ENCODE measurements around the gene CCDC30.

Gene CCDC30

GRCh38 chr1:42675467-42675866, 212.4 kb downstream of the CCDC30 start:
- Histone ChIP-seq H3K36me3 (ENCODE audit: insufficient read depth, low read length) (peaks cover 49% of the 10 kb centered on the region), H3K4me3 (ENCODE audit: low read depth, low read length, poor library complexity, severe bottlenecking) (no peak overlapping the region), H3K9me2 (ENCODE audit: low read depth, low read length) (no peaks in the 10 kb centered on the region), H2AFZ (ENCODE audit: low read length) (no peak overlapping the region), H3F3A (ENCODE audit: insufficient read depth, low read length) (0 out of 2 replicates have a peak, but pooled peaks cover 8% of the 10 kb centered on the region), H4K20me1 (ENCODE audit: insufficient read depth, low read length) (no peaks in the 10 kb centered on the region), H3K27ac (ENCODE audit: low read depth, low read length, poor library complexity, severe bottlenecking) (no peak overlapping the region), H3K79me2 (ENCODE audit: insufficient read depth, low read length) (no peaks in the 10 kb centered on the region), H3K4me1 (ENCODE audit: insufficient read depth, low read length, severe bottlenecking) (peaks cover 9% of the 10 kb centered on the region), H3K27me3 (ENCODE audit: insufficient read depth, low read length) (no peaks in the 10 kb centered on the region), H3K9ac (ENCODE audit: low read length) (no peak overlapping the region), H3K9me3 (ENCODE audit: low read length) (no peaks in the 10 kb centered on the region), H3K4me2 (ENCODE audit: low read length) (no peak overlapping the region)
- TF ChIP-seq CTCF (IDR thresholded peaks at IDR 0.05; ENCODE audit: low read length) (no peak), EZH2 (IDR thresholded peaks at IDR 0.05; ENCODE audit: borderline replicate concordance, low read length) (no peak)

- Histone ChIP-seq H3K27me3 (ENCODE audit: insufficient read depth, low read length) (no peaks in the 10 kb centered on the region), H2AFZ (ENCODE audit: low read length) (no peak overlapping the region), H3K9me2 (ENCODE audit: low read depth, low read length) (no peaks in the 10 kb centered on the region), H3K79me2 (ENCODE audit: insufficient read depth, low read length) (no peaks in the 10 kb centered on the region), H3F3A (ENCODE audit: insufficient read depth, low read length) (0 out of 2 replicates have a peak, but pooled peaks cover 8% of the 10 kb centered on the region), H3K9ac (ENCODE audit: low read length) (no peak overlapping the region), H3K4me2 (ENCODE audit: low read length) (no peak overlapping the region), H4K20me1 (ENCODE audit: insufficient read depth, low read length) (no peaks in the 10 kb centered on the region), H3K4me3 (ENCODE audit: low read depth, low read length, poor library complexity, severe bottlenecking) (no peak overlapping the region), H3K9me3 (ENCODE audit: low read length) (no peaks in the 10 kb centered on the region), H3K27ac (ENCODE audit: low read depth, low read length, poor library complexity, severe bottlenecking) (no peak overlapping the region), H3K36me3 (ENCODE audit: insufficient read depth, low read length) (peaks cover 45% of the 10 kb centered on the region), H3K4me1 (ENCODE audit: insufficient read depth, low read length, severe bottlenecking) (peaks cover 18% of the 10 kb centered on the region)
- TF ChIP-seq EZH2 (IDR thresholded peaks at IDR 0.05; ENCODE audit: borderline replicate concordance, low read length) = no peak
- no peak for TF ChIP-seq CTCF (IDR thresholded peaks at IDR 0.05; ENCODE audit: low read length)
Observed at GRCh38 chr1:42676534-42677087, 213.5 kb downstream of the CCDC30 start.

GRCh38 chr1:42679364-42679983, 216.4 kb downstream of the CCDC30 start:
- Histone ChIP-seq H3K36me3 (ENCODE audit: insufficient read depth, low read length) (peaks cover 37% of the 10 kb centered on the region), H3K4me2 (ENCODE audit: low read length) (peak overlapping the region; percentile 93; the same call in 1 of the 2 replicates), H3K9me2 (ENCODE audit: low read depth, low read length) (no peaks in the 10 kb centered on the region), H3K4me1 (ENCODE audit: insufficient read depth, low read length, severe bottlenecking) (peaks cover 29% of the 10 kb centered on the region), H3F3A (ENCODE audit: insufficient read depth, low read length) (0 out of 2 replicates have a peak, but pooled peaks cover 8% of the 10 kb centered on the region), H3K9ac (ENCODE audit: low read length) (no peak overlapping the region; the same call in 1 of the 2 replicates), H3K4me3 (ENCODE audit: low read depth, low read length, poor library complexity, severe bottlenecking) (no peak overlapping the region), H2AFZ (ENCODE audit: low read length) (no peak overlapping the region), H3K79me2 (ENCODE audit: insufficient read depth, low read length) (peaks cover 16% of the 10 kb centered on the region), H3K9me3 (ENCODE audit: low read length) (no peaks in the 10 kb centered on the region), H3K27me3 (ENCODE audit: insufficient read depth, low read length) (no peaks in the 10 kb centered on the region), H4K20me1 (ENCODE audit: insufficient read depth, low read length) (no peaks in the 10 kb centered on the region), H3K27ac (ENCODE audit: low read depth, low read length, poor library complexity, severe bottlenecking) (no peak overlapping the region)
- TF ChIP-seq CTCF (IDR thresholded peaks at IDR 0.05; ENCODE audit: low read length) (no peak), EZH2 (IDR thresholded peaks at IDR 0.05; ENCODE audit: borderline replicate concordance, low read length) (no peak)

Measured in OCI-LY1 (cell line).